Renal cortical epithelial cell (primary cell): ENCODE measurements around the gene GCHFR. TPM values are rescaled to one million over a fixed set of nuclear protein-coding genes. Genes with fewer than 3 reads are reported as not detected.

Source experiments
- DNase-seq: peaks from one replicate; pipeline ENCODE4 v3.0.0-alpha.2; 2011; ENCODE audit warnings: low read depth
- total RNA-seq: library from RNA; depleted of rRNA; stranded (reverse); fragments of >200 nt; gene quantifications from 2 replicates; pipeline ENCODE4 v1.2.3, GENCODE V29; 2014

Gene GCHFR
- total RNA-seq, 1 donor from 2014 or later, result 5.5 TPM

- DNase-seq, result peak; percentile 70
Observed at GRCh38 chr15:40754883-40755811, 8.7 kb upstream of the GCHFR start, which contains the start of gene RMDN3. Gene RMDN3 (minus strand): TSS chr15:40755254. CDS start chr15:40754783, 471 bp downstream.

- no peak for DNase-seq
Observed at GRCh38 chr15:40755812-40756208, 8.1 kb upstream of the GCHFR start.

- no peak for DNase-seq
Observed at GRCh38 chr15:40756938-40757337, 6.9 kb upstream of the GCHFR start.

GRCh38 chr15:40759961-40760360 lies 3.9 kb upstream of the GCHFR start:
- DNase-seq, result no peak

- DNase-seq, result no peak
Observed at GRCh38 chr15:40762919-40763800, 708 bp upstream of the GCHFR start.

- DNase-seq, result no peak
Observed at GRCh38 chr15:40764629-40765103, 798 bp downstream of the GCHFR start.

- DNase-seq, result no peak
Observed at GRCh38 chr15:40766194-40766815, 2.4 kb downstream of the GCHFR start.

- peak; percentile 56 for DNase-seq
Observed at GRCh38 chr15:40766906-40767837, 3.3 kb downstream of the GCHFR start.

- DNase-seq, result no peak
Observed at GRCh38 chr15:40767838-40768500, 4.1 kb downstream of the GCHFR start.

- no peak for DNase-seq
Observed at GRCh38 chr15:40768521-40769273, 4.8 kb downstream of the GCHFR start.

- DNase-seq, result peak; percentile 93
Observed at GRCh38 chr15:40769274-40770146, 5.6 kb downstream of the GCHFR start, which contains the start of gene C15orf62. Gene C15orf62 (plus strand): TSS chr15:40769980. CDS start chr15:40770496, 516 bp downstream.

- DNase-seq, result no peak
Observed at GRCh38 chr15:40770147-40770721, 6.4 kb downstream of the GCHFR start.

- DNase-seq, result no peak
Observed at GRCh38 chr15:40771242-40771641, 7.4 kb downstream of the GCHFR start.

GRCh38 chr15:40772014-40772413 lies 8.1 kb downstream of the GCHFR start:
- no peak for DNase-seq

- DNase-seq, result no peak
Observed at GRCh38 chr15:40773496-40773895, 9.6 kb downstream of the GCHFR start.

GRCh38 chr15:40773902-40774301 lies 10.0 kb downstream of the GCHFR start:
- DNase-seq, result no peak

- no peak for DNase-seq
Observed at GRCh38 chr15:40775007-40775406, 11.1 kb downstream of the GCHFR start.
